PC-3 (cell line): ENCODE results near the gene CDH26. TPM values are rescaled to one million over a fixed set of nuclear protein-coding genes. Genes with fewer than 3 reads are reported as not detected.

Experiments
- ATAC-seq: fragments of 200-7000 bp; cut with Tn5 transposase; 2 replicates; pipeline ENCODE4 v1.9.1; 2020; ENCODE audit warnings: mild to moderate bottlenecking, moderate library complexity
- BruUV-seq: library from RNA; stranded (reverse); fragments of 400-500 nt; replicated peaks from 2 replicates; lab custom pipeline; 2021; lab: Mats Ljungman, UMichigan
- CTCF ChIA-PET: fragments of 300-600 bp; sonication (Branson Sonifier 250); formaldehyde crosslinking; loops from one replicate; lab custom pipeline; 2022; ENCODE audit warnings: antibody characterized with exemption; lab: Charles Lee
- POLR2A ChIA-PET: fragments of 300-600 bp; sonication (Branson Sonifier 250); formaldehyde crosslinking; loops from one replicate; lab custom pipeline; 2022; ENCODE audit warnings: antibody characterized with exemption; ENCODE audit not compliant: unreplicated experiment; lab: Charles Lee
- DNase-seq: peaks from one replicate; pipeline ENCODE4 v3.0.0-alpha.2; 2015
- H2AFZ ChIP-seq: fragments of 300-600 bp; sonication (generic); 2 replicates; pipeline ENCODE4 v1.6.0; 2016; ENCODE audit warnings: antibody characterized with exemption, low read length
- H3F3A ChIP-seq: fragments of 300-600 bp; sonication (generic); one replicate; pipeline ENCODE4 v1.6.0; 2017; ENCODE audit warnings: antibody characterized with exemption, low read length, control low read depth, mild to moderate bottlenecking; ENCODE audit not compliant: unreplicated experiment
- H3K27ac ChIP-seq: fragments of 300-600 bp; sonication (generic); 2 replicates; pipeline ENCODE4 v1.5.1; 2016; ENCODE audit warnings: mild to moderate bottlenecking, low read length
- H3K27me3 ChIP-seq: fragments of 300-600 bp; sonication (generic); 2 replicates; pipeline ENCODE4 v1.6.1; 2016; ENCODE audit warnings: low read length, mixed read lengths
- H3K36me3 ChIP-seq: fragments of 300-600 bp; sonication (generic); 2 replicates; pipeline ENCODE4 v1.6.1; 2016; ENCODE audit warnings: low read depth, mixed run types, low read length, mixed read lengths
- H3K4me1 ChIP-seq: fragments of 300-600 bp; sonication (generic); 2 replicates; pipeline ENCODE4 v1.5.1; 2016; ENCODE audit warnings: low read length; ENCODE audit not compliant: insufficient read depth
- H3K4me2 ChIP-seq: fragments of 300-600 bp; sonication (generic); 2 replicates; pipeline ENCODE4 v1.6.0; 2016; ENCODE audit warnings: low read length
- H3K4me3 ChIP-seq: fragments of 300-600 bp; sonication (generic); 2 replicates; pipeline ENCODE4 v1.5.1; 2016; ENCODE audit warnings: mild to moderate bottlenecking, low read length, mixed read lengths
- H3K79me2 ChIP-seq: fragments of 300-600 bp; sonication (generic); 2 replicates; pipeline ENCODE4 v1.6.1; 2017; ENCODE audit warnings: low read length, mixed read lengths
- H3K9ac ChIP-seq: fragments of 300-600 bp; sonication (generic); 2 replicates; pipeline ENCODE4 v1.6.0; 2016; ENCODE audit warnings: mild to moderate bottlenecking, low read length
- H3K9me2 ChIP-seq: fragments of 300-600 bp; sonication (generic); replicated peaks from 2 replicates; pipeline ENCODE4 v1.6.1; 2016; ENCODE audit warnings: mixed run types, low read length, mixed read lengths
- H3K9me3 ChIP-seq: fragments of 300-600 bp; sonication (generic); 2 replicates; pipeline ENCODE4 v1.6.1; 2016; ENCODE audit warnings: low read length, mixed read lengths
- H4K20me1 ChIP-seq: fragments of 300-600 bp; sonication (generic); 2 replicates; pipeline ENCODE4 v1.6.1; 2016; ENCODE audit warnings: low read length, mixed read lengths
- EZH2 ChIP-seq: fragments of 300-600 bp; sonication (generic); IDR thresholded peaks from one replicate; pipeline ENCODE4 v1.6.1; 2017; ENCODE audit warnings: antibody characterized with exemption, mild to moderate bottlenecking, low read length; ENCODE audit not compliant: unreplicated experiment
- EZH2phosphoT487 ChIP-seq: fragments of 300-600 bp; sonication (generic); IDR thresholded peaks from 2 replicates; pipeline ENCODE4 v1.6.1; 2018; ENCODE audit warnings: mild to moderate bottlenecking, antibody characterized with exemption, low read length, borderline replicate concordance
- intact Hi-C: fragments of 100-400 bp; cut with micrococcal nuclease; formaldehyde crosslinking; loops from 2 replicates; pipeline ENCODE4 v1.9.0; 2023
- total RNA-seq: library from RNA; depleted of rRNA; stranded (reverse); fragments of >200 nt; gene quantifications from 2 replicates; pipeline ENCODE4 v1.2.3, GENCODE V29; 2014
- TF ChIP-seq, protein P1 (sequence below): fragments of 300-600 bp; sonication (generic); conservative IDR thresholded peaks from 2 replicates; pipeline ENCODE4 v1.5.1; 2017; ENCODE audit warnings: antibody characterized with exemption, low read depth, mild to moderate bottlenecking, low read length

The CDH26 gene
- total RNA-seq, 1 experiment from 2014 or later, result 1.2 TPM

DNA sequence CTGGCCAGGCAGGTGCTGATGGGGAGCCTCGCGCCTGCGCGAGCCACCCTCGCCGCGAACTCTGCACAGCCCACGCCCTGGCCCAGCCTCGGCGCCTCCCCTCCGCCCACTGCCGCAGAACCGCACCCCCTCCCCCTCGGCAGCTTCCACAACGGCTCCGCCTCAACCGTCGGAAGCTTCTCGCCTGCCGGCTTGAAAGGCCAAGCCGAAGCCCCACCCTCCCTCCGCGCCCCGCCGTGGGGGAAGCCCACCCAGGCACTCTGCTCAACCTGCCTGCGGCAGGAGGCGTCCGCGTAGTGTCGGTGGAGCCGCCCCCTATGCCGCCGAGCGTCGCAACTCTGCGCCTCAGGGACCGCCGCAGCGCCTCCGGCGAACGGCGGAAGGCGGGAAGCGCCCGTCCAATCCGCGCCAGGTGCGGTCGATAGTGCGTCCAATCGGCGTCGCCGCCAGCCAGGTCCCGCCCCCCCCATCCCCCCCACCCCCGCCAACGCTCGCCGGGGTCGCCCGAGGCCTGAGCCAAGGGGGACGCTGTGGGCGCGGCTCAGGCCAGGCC is 24.9 kb upstream of the CDH26 start, which contains the start of gene SYCP2:
TSS of gene SYCP2 (minus strand) at position 342 of the 553 bp plus-strand sequence. CDS start 11,224 bp downstream, outside the sequence.
- ATAC-seq (peak; percentile 56), DNase-seq (no peak)
- ChIA-PET CTCF (interaction anchor here (0.6 to 1.7 kb wide), 5 partner anchors 8 to 95 kb away, joined by 3 to 10 read pairs (median 6); no protein-coding TSS in a partner anchor), POLR2A (no interaction called here)
- H2AFZ ChIP-seq, result peak within 1 kb of the TSS; percentile 83
- H3K9me2 ChIP-seq, result no peaks in the 10 kb centered on the region
- H3K9ac ChIP-seq, result peak within 1 kb of the TSS; percentile 21; the same call in 1 of the 2 replicates
- peak within 1 kb of the TSS; percentile 93 for H3K4me2 ChIP-seq
- BruUV-seq, result no TSS peak
- H3K79me2 ChIP-seq, result peaks cover 24% of the 10 kb centered on the region
- intact Hi-C loops, result no loop called here
- H3K27me3 ChIP-seq, result no peaks in the 10 kb centered on the region
- no peak within 1 kb of the TSS for H3K27ac ChIP-seq
- H3K4me3 ChIP-seq, result peak within 1 kb of the TSS; percentile 69
- H3F3A ChIP-seq, result no peaks in the 10 kb centered on the region
- TF ChIP-seq EZH2phosphoT487, result no peak
- no peak for TF ChIP-seq EZH2
- TF ChIP-seq, protein P1, sequence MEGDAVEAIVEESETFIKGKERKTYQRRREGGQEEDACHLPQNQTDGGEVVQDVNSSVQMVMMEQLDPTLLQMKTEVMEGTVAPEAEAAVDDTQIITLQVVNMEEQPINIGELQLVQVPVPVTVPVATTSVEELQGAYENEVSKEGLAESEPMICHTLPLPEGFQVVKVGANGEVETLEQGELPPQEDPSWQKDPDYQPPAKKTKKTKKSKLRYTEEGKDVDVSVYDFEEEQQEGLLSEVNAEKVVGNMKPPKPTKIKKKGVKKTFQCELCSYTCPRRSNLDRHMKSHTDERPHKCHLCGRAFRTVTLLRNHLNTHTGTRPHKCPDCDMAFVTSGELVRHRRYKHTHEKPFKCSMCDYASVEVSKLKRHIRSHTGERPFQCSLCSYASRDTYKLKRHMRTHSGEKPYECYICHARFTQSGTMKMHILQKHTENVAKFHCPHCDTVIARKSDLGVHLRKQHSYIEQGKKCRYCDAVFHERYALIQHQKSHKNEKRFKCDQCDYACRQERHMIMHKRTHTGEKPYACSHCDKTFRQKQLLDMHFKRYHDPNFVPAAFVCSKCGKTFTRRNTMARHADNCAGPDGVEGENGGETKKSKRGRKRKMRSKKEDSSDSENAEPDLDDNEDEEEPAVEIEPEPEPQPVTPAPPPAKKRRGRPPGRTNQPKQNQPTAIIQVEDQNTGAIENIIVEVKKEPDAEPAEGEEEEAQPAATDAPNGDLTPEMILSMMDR, result no peak
- peaks cover 16% of the 10 kb centered on the region for H3K4me1 ChIP-seq
- H3K9me3 ChIP-seq, result no peaks in the 10 kb centered on the region
- H3K36me3 ChIP-seq, result no peaks in the 10 kb centered on the region
- 0 out of 2 replicates have a peak, but pooled peaks cover 6% of the 10 kb centered on the region for H4K20me1 ChIP-seq

DNA sequence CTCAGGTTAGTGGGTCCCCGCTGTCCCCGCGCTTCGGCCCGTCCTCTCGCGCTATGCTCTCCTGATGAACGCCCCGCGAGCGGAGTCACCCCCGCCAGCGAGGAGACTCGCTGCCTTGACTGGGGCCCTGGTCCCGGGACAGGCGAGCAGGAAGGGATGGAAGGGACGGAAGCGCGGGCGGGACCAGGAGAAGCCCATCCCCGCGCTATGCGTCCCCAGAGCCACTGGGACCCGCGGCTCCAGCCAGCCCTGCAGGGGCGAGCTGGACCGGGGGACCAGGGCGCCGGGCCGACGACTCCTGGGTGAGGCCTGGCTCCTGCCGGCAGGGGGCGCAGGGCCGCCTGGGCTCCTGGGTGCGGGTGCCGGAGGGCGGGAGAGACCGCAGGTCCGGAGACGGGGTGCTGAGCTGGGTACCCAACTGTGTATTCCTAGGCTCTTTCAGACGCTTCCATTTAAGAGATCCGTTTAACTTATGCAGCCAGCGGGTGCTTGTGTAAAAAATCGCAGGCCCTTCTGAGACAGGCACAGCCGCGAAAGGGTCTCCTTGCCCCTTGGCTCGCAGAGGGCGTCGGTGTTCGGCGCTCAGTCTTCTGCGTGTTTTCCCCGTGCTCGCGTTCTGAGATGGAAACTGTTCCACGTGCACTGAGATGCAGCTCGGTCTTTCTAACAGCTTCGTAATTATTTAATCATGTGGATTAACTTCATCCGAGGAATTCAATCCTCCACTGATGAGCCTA is 24.2 kb upstream of the CDH26 start:
- no peaks in the 10 kb centered on the region for H3K9me3 ChIP-seq
- no peaks in the 10 kb centered on the region for H3K36me3 ChIP-seq
- peak overlapping the region; percentile 93 for H3K4me2 ChIP-seq
- ChIA-PET CTCF (interaction anchor here (0.5 to 1.7 kb wide), 11 partner anchors 8 to 150 kb away, joined by 3 to 10 read pairs (median 4); no protein-coding TSS in a partner anchor), POLR2A (no interaction called here)
- H3K27ac ChIP-seq, result no peak overlapping the region
- H3K4me1 ChIP-seq, result peaks cover 22% of the 10 kb centered on the region
- ATAC-seq (peak; percentile 89), DNase-seq (peak; percentile 78)
- TF ChIP-seq EZH2phosphoT487, result no peak
- no peak for TF ChIP-seq EZH2
- TF ChIP-seq, protein P1, result peak; percentile 93
- H3K9ac ChIP-seq, result peak overlapping the region; percentile 21; the same call in 1 of the 2 replicates
- BruUV-seq, result no TSS peak
- H2AFZ ChIP-seq, result peak overlapping the region; percentile 83
- no peaks in the 10 kb centered on the region for H3K27me3 ChIP-seq
- H3F3A ChIP-seq, result no peaks in the 10 kb centered on the region
- peak overlapping the region; percentile 69 for H3K4me3 ChIP-seq
- intact Hi-C loops, result no loop called here
- H3K9me2 ChIP-seq, result no peaks in the 10 kb centered on the region
- H4K20me1 ChIP-seq, result peaks cover 6% of the 10 kb centered on the region; the same call in 1 of the 2 replicates
- H3K79me2 ChIP-seq, result peaks cover 30% of the 10 kb centered on the region
